ENCODE measurements around the gene PTGR3.

The PTGR3 gene

GRCh38 chr18:75209129-75209950 is at the start of gene PTGR3:
PTGR3 (minus strand) TSS chr18:75209139; CDS start chr18:75209058, 81 bp downstream.
- DNase-seq = peak; percentile 49

DNA sequence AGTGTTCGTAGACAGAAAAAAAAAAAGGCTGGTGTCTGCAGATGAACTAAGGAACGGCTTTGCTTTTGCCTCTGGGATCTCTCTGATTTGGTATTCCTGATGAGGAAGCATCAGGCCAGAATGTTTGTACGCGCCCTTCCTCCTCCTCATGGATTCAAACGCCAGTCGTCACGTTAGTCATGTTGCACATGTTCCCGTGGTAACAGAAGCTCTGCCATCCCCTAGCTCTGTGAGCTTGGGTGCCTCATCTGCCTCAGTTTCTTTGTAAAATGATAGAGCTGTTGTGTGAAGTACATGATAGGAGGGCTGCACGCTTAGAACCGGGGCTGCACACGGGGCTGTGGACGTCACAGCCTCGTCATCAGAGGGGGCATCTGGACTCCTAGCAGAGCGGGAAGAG is 48.7 kb upstream of the PTGR3 start:
- DNase-seq = no peak

- no peak for DNase-seq
Measured at GRCh38 chr18:75256376-75256775, 47.4 kb upstream of the PTGR3 start.

- no peak for DNase-seq
Measured at GRCh38 chr18:75255094-75255493, 46.2 kb upstream of the PTGR3 start.

DNA sequence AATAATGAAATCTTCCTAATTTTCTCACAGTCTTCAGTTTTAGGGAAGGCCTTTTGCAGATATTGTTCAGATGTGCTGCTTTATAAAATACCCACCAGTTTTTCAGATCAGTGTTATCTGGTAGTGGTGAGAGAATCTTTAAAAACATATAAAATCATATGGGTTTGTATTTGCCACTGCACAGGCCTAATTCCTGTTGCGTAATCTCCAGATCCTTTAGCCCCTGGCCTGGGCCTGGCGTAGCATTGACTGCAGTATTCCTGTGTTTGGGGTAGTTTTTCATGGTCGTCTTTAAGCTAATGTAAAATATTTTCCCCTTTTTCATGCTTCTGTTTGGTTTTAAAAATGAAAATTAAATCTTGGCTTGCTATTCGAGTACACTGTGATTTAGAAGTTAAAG is 44.8 kb upstream of the PTGR3 start:
- no peak for DNase-seq

GRCh38 chr18:75253043-75253442 is 44.1 kb upstream of the PTGR3 start:
- no peak for DNase-seq

DNA sequence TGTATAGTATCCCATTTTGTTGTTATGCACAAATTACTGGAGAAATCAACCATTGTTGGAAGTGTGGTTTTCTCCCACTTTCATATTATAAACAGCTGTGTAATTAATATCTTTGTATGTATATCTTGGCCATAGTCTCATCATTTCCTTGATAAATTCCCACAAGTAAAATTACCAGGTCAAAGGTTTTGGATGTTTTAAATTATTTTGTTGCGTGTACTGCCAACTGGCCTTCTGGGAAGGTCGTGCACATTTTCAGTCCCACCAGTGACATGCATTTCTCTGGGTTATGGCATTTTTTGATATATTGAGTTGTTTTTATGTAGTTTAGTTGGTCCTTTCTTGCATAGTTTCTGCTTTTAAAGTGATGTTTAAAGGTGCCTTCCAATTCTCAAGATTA is 43.2 kb upstream of the PTGR3 start:
- no peak for DNase-seq

DNA sequence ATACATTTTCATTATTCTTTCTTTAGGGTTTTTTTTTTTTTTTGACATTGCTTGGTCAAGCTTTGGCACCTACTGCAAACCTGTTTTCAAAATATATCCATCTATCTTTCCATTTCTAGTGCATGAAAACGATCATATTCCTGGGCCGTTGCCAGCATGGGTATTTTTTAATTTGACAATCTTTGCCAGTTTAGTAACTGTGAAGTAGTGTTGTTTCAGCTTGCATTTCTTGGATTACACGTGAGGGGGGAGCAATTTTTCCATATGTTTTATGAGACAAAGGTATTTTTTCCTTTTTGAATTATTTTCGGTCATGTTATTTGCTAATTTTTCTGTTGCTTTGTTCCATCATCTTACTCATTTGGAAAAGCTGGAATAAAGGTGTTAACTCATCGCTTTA is 42.5 kb upstream of the PTGR3 start:
- DNase-seq = no peak

GRCh38 chr18:75250471-75250821 is 41.5 kb upstream of the PTGR3 start:
- no peak for DNase-seq

- DNase-seq = no peak
Measured at GRCh38 chr18:75249672-75250470, 40.9 kb upstream of the PTGR3 start.

DNA sequence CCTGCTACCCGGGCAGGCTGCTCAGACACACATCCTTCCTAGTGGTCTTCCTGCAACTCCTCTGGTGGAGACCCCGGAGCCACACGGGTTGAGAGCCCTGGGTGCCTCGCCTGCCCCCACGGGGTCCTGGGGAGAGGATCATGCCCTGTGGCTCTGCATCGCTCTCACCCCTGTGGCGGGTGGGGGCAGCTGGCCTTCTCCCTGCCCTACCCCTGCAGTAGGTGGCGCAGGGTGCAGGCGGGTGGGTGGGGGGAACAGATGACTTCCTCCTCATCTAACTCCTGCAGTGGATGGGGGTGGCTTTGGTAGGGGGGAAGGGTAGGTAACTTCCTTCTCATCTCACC is 40.2 kb upstream of the PTGR3 start:
- DNase-seq = no peak

DNA sequence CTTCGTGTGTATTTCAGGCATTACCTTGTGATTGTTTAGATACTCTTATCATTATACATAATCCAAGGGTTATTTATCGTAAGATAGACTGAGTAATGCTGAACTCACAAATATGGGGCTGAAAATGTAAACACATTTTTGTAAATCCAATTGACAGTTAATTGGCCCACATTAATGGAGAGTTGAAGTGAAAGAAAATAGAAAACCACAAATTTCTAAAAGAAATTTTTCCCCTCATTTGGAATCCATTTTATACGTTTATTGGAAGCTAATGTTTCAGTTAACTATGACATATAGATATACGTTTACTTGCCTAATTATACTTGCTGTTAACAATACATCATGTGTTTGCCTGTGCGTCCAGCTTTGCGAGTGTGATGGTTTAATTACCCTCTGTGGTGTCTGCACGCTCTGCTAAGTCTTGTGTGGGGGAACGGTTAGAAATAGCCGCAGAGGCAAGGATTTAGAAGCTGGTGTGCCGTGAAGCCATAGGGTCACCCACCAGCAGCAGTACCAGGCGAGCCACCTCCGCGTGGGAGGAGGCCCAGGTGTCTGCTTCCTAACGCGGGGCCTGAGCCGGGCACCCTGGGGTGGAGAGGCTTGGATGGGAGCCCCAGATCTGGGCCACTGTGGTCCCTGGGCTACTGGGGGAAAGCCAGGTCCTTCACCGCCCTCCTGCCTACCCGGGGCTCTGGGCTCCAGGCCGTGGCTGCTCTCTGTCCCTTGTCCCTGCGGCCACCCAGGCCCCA is 39.7 kb upstream of the PTGR3 start:
- DNase-seq = no peak

DNA sequence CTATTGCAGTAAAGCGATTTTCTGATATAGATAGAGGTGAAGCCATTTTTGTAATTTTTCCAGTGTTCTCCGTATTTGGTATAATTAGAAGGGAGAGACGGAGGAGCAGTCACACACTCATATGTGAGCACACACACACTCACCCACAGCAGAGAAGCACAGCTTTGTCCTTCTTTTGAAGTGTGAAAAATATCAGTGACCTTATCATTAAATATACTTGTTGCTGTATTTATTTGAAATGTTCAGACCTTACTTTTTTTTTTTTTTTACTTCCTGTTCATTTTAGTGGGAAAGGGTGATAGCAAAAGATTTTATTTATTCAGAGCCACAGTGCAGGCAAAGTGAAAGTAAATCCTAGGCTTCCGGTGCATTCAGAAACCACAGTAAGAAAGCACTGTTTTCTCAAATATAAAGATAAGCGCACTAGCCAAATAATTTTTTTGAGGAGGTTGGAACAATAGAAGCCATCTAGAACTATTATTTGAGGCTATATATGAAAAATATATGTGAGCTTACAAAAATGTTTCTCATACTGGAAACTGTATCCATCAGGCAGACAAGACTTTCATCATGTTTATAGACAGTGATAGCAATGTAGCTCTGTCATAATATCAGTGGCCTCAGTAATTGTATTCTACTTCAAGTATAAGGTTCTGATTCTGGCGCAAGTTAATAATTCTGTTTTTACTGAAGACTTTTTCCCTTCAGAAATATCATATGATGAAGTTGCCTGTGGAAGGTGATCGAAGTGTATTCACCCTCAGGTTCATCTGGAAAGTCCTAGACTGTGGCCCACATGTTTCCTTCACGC is 38.9 kb upstream of the PTGR3 start:
- DNase-seq = no peak

DNA sequence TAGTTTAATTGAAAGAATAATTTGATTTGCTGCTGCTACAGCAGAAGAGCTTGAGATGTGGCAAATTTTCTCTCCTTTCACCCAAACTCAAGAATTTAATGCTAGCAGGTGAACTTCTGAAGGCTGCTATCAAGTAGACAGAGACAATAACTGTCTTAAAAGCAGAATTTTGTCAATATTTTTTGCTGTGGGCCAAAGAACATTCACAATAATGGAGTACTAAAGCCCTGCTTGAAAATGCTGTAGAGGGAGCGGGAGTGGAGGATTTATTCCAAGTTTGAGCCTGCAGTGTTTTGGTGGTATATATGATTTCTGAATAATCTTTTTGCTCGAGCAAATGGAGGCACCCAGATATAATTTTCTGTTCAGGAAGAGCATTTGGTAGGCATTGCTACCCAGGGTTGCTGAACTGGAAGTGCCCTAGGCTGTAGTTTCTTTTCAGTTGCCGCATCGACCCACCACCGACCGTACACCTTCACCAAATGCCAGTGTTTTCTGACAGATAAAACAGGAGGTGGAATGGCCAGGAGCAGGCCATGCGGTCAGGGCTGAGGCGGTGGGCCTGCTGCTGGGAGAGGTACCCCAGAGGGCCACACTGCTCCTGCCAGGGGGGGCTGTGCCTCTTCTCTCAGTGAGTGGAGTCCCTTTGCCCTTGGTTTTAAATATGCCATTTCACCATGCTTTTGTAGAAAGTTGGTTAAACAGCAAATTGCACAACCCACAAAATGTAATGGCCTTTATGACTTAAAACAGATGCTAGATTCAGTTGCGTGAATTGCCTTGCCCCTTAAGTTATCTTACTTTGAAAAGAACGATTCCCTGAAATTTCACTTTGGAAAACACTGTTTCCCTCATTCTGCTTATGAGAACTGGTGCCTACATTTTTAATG is 38.0 kb upstream of the PTGR3 start:
- DNase-seq = no peak

GRCh38 chr18:75244351-75245313 is 35.7 kb upstream of the PTGR3 start:
- no peak for DNase-seq

DNA sequence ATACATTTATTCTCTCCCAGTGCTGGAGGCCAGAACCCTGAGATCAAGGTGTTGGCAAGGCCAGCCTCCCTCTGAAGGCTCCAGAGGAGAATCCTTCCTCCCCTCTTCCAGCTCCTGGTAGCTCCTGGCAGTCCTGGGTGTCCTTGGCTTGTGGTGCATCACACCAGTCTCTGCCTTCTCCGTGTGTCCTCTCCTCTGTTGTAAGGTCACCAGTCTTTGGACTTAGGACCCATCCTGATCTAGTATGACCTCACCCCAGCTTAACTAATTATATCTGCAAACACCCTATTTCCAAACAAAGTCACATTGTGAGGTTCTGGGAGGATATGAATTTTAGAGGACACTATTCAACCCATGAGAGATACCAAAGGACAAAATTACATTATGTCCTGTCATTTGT is 32.8 kb upstream of the PTGR3 start:
- no peak for DNase-seq

- no peak for DNase-seq
Measured at GRCh38 chr18:75240433-75240832, 31.5 kb upstream of the PTGR3 start.

- no peak for DNase-seq
Measured at GRCh38 chr18:75238786-75239185, 29.8 kb upstream of the PTGR3 start.

GRCh38 chr18:75238100-75238499 is 29.2 kb upstream of the PTGR3 start:
- no peak for DNase-seq

GRCh38 chr18:75235896-75236295 is 27.0 kb upstream of the PTGR3 start:
- no peak for DNase-seq

GRCh38 chr18:75234901-75235300 is 26.0 kb upstream of the PTGR3 start:
- no peak for DNase-seq
